Measurements from ENCODE around the gene ARAP2.

Gene ARAP2

DNA sequence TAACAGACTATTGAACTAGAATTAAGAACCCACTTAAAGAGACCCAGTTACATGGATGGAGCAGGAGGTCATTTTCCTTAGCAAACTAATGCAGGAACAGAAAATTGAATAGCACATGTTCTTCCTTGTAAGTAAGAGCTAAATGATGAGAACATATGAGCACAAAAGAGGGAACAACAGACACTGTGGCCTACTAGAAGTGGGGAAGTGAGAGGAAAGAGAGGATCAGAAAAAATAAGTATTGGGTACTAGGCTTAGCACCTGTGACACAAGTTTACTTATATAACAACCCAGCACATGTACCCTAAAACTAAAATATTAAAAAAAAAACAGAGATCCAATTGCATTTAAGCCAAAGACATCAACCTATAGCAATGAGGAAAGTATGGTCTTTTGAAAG is 26.2 kb downstream of the ARAP2 start:
- Histone ChIP-seq H3K4me1 (ENCODE audit: control insufficient read depth in 5 of 5, insufficient read depth in 5 of 5, low read length in 5 of 5) (no peaks in the 10 kb centered on the region), H3K27me3 (ENCODE audit: control insufficient read depth in 5 of 5, insufficient read depth in 4 of 5, low read length in 5 of 5) (no peaks in the 10 kb centered on the region), H3K36me3 (ENCODE audit: control insufficient read depth in 5 of 5, insufficient read depth in 5 of 5, low read length in 5 of 5) (peaks cover 0 to 3% (median 0%) of the 10 kb centered on the region in 5 donors), H3K4me3 (ENCODE audit: low read depth in 1 of 5, low read length in 5 of 5) (no peak overlapping the region), H3K9me3 (ENCODE audit: control insufficient read depth in 5 of 5, low read length in 5 of 5) (no peaks in the 10 kb centered on the region), H3K27ac (ENCODE audit: low read depth, low read length) (no peak overlapping the region), H3K9ac (ENCODE audit: low read length in 5 of 5) (no peak overlapping the region)

DNA sequence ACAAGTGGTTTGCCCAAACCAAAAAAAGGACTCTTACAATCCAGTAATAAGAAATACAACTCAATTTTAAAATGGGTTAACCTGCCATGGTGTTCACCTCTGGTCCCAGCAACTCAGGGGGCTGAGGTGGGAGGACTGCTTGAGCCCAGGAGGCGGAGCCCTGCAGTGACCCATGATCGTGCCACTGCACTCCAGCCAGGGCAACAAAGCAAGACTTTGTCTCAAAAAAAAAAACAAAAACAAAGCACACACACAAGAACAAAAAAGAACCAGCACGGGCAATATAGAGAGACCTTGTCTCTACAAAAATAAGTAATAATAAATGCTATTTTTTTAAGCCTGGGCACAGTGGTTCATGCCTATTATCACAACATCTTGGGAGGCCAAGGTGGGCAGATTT is 28.7 kb downstream of the ARAP2 start:
- Histone ChIP-seq H3K36me3 (ENCODE audit: control insufficient read depth in 5 of 5, insufficient read depth in 5 of 5, low read length in 5 of 5) (peaks cover 0 to 3% (median 0%) of the 10 kb centered on the region in 5 donors), H3K9ac (ENCODE audit: low read length in 5 of 5) (no peak overlapping the region), H3K27ac (ENCODE audit: low read depth, low read length) (no peak overlapping the region), H3K4me3 (ENCODE audit: low read depth in 1 of 5, low read length in 5 of 5) (no peak overlapping the region), H3K27me3 (ENCODE audit: control insufficient read depth in 5 of 5, insufficient read depth in 4 of 5, low read length in 5 of 5) (no peaks in the 10 kb centered on the region), H3K9me3 (ENCODE audit: control insufficient read depth in 5 of 5, low read length in 5 of 5) (no peaks in the 10 kb centered on the region), H3K4me1 (ENCODE audit: control insufficient read depth in 5 of 5, insufficient read depth in 5 of 5, low read length in 5 of 5) (no peaks in the 10 kb centered on the region)

DNA sequence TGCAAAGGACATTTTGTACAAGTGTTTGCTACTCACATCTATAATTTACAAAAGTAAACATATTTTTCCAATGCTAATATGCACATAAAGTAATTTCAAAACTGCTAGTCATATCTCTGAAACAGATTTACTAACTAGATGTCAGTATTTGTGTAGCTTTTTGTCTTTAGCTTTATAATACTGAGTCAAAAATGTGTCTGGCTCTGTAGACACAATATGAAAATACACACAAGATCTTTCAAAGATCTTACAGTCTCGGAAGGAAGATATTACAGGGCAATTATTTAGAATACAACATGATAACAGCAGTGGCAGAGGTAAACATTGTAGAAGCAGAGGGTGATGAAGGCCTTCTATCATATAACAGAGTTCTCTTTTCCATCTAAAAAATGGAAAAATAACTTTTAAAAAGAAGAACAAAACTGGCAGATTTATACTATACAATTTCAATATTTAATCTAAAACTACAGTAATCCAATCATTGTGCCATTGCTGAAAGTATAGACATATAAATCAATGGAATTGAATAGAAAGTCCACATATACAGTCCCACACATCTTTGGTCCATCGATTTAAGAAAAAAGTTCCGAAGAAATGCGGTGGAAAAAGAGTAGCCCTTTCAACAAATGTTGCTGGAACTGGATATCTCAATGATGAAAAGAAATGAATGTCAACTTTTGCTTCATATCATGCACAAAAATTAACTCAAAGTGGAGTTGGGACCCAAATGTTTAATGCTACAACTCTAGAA is 29.4 kb downstream of the ARAP2 start:
- Histone ChIP-seq H3K27ac (ENCODE audit: low read depth, low read length) (no peak overlapping the region), H3K4me1 (ENCODE audit: control insufficient read depth in 5 of 5, insufficient read depth in 5 of 5, low read length in 5 of 5) (no peaks in the 10 kb centered on the region), H3K9me3 (ENCODE audit: control insufficient read depth in 5 of 5, low read length in 5 of 5) (no peaks in the 10 kb centered on the region), H3K4me3 (ENCODE audit: low read depth in 1 of 5, low read length in 5 of 5) (no peak overlapping the region), H3K36me3 (ENCODE audit: control insufficient read depth in 5 of 5, insufficient read depth in 5 of 5, low read length in 5 of 5) (peaks cover 0 to 4% (median 0%) of the 10 kb centered on the region in 5 donors), H3K9ac (ENCODE audit: low read length in 5 of 5) (no peak overlapping the region), H3K27me3 (ENCODE audit: control insufficient read depth in 5 of 5, insufficient read depth in 4 of 5, low read length in 5 of 5) (no peaks in the 10 kb centered on the region)

DNA sequence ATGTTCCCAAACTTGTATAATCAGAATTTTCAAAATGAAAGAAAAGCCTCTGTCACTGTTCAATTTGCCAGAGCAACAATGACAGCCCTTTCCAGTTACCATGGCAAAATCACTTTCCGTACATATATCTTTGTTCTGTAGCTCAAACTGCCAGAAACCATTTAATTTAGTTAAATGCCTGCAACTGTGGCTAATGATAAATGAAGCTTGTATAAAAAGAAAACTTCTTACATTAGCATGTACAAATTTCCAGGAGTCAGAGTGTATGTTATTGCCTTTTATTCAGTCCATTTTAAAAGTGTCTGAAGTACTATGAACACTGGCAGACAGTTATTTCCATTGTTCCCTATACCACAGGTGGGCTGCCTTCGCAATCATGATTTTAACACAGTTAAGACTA is 30.3 kb downstream of the ARAP2 start:
- Histone ChIP-seq H3K27me3 (ENCODE audit: control insufficient read depth in 5 of 5, insufficient read depth in 4 of 5, low read length in 5 of 5) (no peaks in the 10 kb centered on the region), H3K4me1 (ENCODE audit: control insufficient read depth in 5 of 5, insufficient read depth in 5 of 5, low read length in 5 of 5) (no peaks in the 10 kb centered on the region), H3K4me3 (ENCODE audit: low read depth in 1 of 5, low read length in 5 of 5) (no peak overlapping the region), H3K27ac (ENCODE audit: low read depth, low read length) (no peak overlapping the region), H3K36me3 (ENCODE audit: control insufficient read depth in 5 of 5, insufficient read depth in 5 of 5, low read length in 5 of 5) (peaks cover 0 to 4% (median 0%) of the 10 kb centered on the region in 5 donors), H3K9me3 (ENCODE audit: control insufficient read depth in 5 of 5, low read length in 5 of 5) (no peaks in the 10 kb centered on the region), H3K9ac (ENCODE audit: low read length in 5 of 5) (no peak overlapping the region)

DNA sequence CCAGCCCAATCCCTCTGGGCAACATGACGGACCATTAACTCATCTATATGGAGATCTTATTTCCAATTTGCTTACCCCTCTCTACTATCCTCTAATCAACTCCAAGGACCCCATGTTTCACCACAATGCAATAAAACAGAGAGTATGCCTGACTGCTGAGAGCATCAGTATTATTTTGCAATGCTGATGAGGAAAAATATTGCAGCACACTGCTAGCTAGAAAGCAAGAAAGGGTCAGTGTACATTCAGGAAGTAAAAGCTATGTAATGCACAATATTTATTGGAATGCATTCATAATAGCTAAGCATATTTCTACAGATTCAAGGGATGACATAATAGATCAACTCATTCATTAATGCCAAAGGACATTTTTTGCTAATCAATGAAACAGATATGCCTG is 33.2 kb downstream of the ARAP2 start:
- Histone ChIP-seq H3K4me3 (ENCODE audit: low read depth in 1 of 5, low read length in 5 of 5) (no peak overlapping the region), H3K36me3 (ENCODE audit: control insufficient read depth in 5 of 5, insufficient read depth in 5 of 5, low read length in 5 of 5) (peaks cover 0 to 4% (median 0%) of the 10 kb centered on the region in 5 donors), H3K9me3 (ENCODE audit: control insufficient read depth in 5 of 5, low read length in 5 of 5) (no peaks in the 10 kb centered on the region), H3K9ac (ENCODE audit: low read length in 5 of 5) (no peak overlapping the region), H3K4me1 (ENCODE audit: control insufficient read depth in 5 of 5, insufficient read depth in 5 of 5, low read length in 5 of 5) (no peaks in the 10 kb centered on the region), H3K27ac (ENCODE audit: low read depth, low read length) (no peak overlapping the region), H3K27me3 (ENCODE audit: control insufficient read depth in 5 of 5, insufficient read depth in 4 of 5, low read length in 5 of 5) (no peaks in the 10 kb centered on the region)

DNA sequence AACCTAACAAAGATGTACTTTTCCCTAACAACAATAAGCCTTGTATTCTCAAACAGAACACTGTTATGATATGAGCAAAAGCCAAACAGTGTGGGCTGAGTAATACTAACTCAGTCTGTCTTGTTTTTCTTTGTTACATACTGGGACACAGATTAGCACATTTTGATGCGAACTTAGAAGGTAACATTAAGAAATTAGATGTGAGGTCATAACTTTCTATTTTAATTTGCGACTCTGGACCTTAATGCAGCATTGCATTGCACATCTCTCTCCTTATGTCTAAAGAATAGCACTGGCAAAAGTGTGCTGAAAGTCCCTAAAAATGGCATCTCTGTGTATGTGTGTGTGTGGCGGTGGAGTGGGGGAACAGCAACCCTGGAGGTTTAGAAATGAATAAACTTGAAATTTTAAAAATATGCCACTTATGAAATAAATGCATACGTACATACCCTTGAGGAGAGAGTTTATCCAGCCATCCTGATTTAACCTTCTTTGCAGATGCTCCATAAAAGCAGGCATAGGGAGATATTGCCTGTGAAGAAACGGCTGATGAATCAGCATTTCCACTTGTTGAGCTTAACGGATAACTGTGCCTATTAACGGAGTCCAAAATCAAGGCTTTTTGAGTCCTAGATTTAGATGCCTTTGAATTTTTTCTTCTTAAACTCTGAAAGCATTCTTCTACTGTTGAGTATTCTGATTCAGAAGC is 34.2 kb downstream of the ARAP2 start:
- H3K36me3 ChIP-seq (ENCODE audit: control insufficient read depth in 5 of 5, insufficient read depth in 5 of 5, low read length in 5 of 5), result peaks cover 0 to 4% (median 0%) of the 10 kb centered on the region in 5 donors
- no peaks in the 10 kb centered on the region for H3K9me3 ChIP-seq (ENCODE audit: control insufficient read depth in 5 of 5, low read length in 5 of 5)

DNA sequence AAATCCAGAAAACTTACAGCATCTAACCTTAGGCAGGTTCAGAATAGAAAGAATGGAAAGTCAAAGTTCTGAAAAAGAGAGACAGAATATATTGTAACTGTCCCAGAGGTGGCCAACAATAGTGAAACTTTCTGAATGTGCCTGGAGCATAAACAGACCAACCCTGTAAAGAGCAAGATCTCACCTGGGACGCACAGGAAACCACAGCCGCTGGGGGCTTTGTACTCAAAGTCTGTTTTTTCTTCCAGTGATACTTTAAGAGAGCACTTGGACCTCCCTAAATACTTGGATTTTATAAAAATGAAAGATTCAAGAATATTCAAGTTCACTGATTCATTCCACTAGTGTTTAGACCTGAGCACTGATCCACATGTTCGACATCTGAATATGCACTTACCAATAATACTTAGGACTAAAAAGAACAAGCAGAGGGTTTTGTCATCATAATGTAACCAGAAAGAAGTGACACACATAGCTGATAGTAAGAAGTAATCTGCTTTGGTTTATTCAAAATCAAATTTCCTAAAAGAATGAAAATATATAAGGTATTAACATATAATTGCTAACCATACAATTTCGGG is 35.3 kb downstream of the ARAP2 start:
- peaks cover 0 to 4% (median 0%) of the 10 kb centered on the region in 5 donors for H3K36me3 ChIP-seq (ENCODE audit: control insufficient read depth in 5 of 5, insufficient read depth in 5 of 5, low read length in 5 of 5)
- no peaks in the 10 kb centered on the region for H3K9me3 ChIP-seq (ENCODE audit: control insufficient read depth in 5 of 5, low read length in 5 of 5)
- no peak overlapping the region for H3K9ac ChIP-seq (ENCODE audit: low read length in 5 of 5)
- no peak overlapping the region for H3K27ac ChIP-seq (ENCODE audit: low read depth, low read length)
- H3K4me1 ChIP-seq (ENCODE audit: control insufficient read depth in 5 of 5, insufficient read depth in 5 of 5, low read length in 5 of 5), result no peaks in the 10 kb centered on the region
- H3K4me3 ChIP-seq (ENCODE audit: low read depth in 1 of 5, low read length in 5 of 5), result no peak overlapping the region
- no peaks in the 10 kb centered on the region for H3K27me3 ChIP-seq (ENCODE audit: control insufficient read depth in 5 of 5, insufficient read depth in 4 of 5, low read length in 5 of 5)

More for the DNA sequence above, 34.2 kb downstream of the ARAP2 start:
- Histone ChIP-seq H3K4me3 (ENCODE audit: low read depth in 1 of 5, low read length in 5 of 5) (no peak overlapping the region), H3K27me3 (ENCODE audit: control insufficient read depth in 5 of 5, insufficient read depth in 4 of 5, low read length in 5 of 5) (no peaks in the 10 kb centered on the region), H3K27ac (ENCODE audit: low read depth, low read length) (no peak overlapping the region), H3K9ac (ENCODE audit: low read length in 5 of 5) (no peak overlapping the region), H3K4me1 (ENCODE audit: control insufficient read depth in 5 of 5, insufficient read depth in 5 of 5, low read length in 5 of 5) (no peaks in the 10 kb centered on the region)

DNA sequence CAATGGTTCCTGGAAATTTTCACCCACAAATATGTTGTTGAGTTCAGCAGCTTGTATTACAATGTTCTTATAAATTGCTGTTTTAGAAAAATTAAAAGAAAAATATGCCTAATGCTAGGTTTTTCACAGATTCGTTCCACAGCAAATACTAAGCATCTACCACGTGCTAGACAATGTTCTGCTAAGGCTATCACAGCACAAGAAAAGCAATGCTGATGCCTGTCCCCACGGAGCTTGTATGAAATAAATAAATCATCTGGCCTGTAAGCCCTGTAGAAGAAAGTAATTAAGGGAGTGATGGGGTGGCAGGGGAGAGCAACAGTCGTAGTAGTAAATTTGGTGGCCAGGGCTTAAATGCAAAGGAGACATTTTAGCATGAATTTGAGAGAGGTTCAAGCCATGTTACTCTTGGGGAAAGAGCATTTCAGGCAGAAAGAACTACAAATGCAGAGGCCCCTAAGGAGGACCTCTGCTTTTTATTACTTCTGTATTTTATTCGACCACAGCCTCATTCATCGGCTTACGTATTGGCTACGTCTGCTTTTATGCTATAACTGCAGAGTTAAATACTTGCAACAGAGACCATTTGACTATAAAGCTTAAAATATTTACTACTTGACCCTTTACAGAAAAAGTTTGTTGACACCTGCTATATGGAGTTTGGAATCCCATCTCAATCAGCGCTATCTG is 36.3 kb downstream of the ARAP2 start:
- Histone ChIP-seq H3K27me3 (ENCODE audit: control insufficient read depth in 5 of 5, insufficient read depth in 4 of 5, low read length in 5 of 5) (no peaks in the 10 kb centered on the region), H3K36me3 (ENCODE audit: control insufficient read depth in 5 of 5, insufficient read depth in 5 of 5, low read length in 5 of 5) (peaks cover 0 to 4% (median 0%) of the 10 kb centered on the region in 5 donors), H3K9me3 (ENCODE audit: control insufficient read depth in 5 of 5, low read length in 5 of 5) (no peaks in the 10 kb centered on the region), H3K4me1 (ENCODE audit: control insufficient read depth in 5 of 5, insufficient read depth in 5 of 5, low read length in 5 of 5) (no peaks in the 10 kb centered on the region), H3K4me3 (ENCODE audit: low read depth in 1 of 5, low read length in 5 of 5) (no peak overlapping the region), H3K9ac (ENCODE audit: low read length in 5 of 5) (no peak overlapping the region), H3K27ac (ENCODE audit: low read depth, low read length) (no peak overlapping the region)

DNA sequence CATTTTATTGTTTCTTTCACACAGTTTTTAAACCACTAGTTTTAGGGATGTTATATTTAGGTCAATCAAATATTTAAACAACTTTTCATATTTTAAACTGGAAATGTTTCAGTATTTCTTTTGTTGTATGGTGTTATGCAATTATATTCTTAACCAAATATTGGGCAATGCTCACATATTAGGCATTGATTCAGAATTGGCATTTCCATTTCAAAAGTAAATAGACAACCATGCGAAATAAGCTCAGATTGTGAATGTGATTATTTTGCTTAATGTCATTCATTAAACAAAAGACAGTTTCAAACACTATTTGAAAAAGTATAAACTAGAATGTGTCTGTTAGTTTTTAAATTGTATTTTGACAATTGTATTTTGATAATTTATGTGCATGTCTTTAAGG is 36.9 kb downstream of the ARAP2 start:
- H3K36me3 ChIP-seq (ENCODE audit: control insufficient read depth in 5 of 5, insufficient read depth in 5 of 5, low read length in 5 of 5), result peaks cover 0 to 4% (median 0%) of the 10 kb centered on the region in 5 donors
- H3K27me3 ChIP-seq (ENCODE audit: control insufficient read depth in 5 of 5, insufficient read depth in 4 of 5, low read length in 5 of 5), result no peaks in the 10 kb centered on the region
- no peak overlapping the region for H3K27ac ChIP-seq (ENCODE audit: low read depth, low read length)
- H3K9ac ChIP-seq (ENCODE audit: low read length in 5 of 5), result no peak overlapping the region
- H3K9me3 ChIP-seq (ENCODE audit: control insufficient read depth in 5 of 5, low read length in 5 of 5), result no peaks in the 10 kb centered on the region
- H3K4me3 ChIP-seq (ENCODE audit: low read depth in 1 of 5, low read length in 5 of 5), result no peak overlapping the region
- no peaks in the 10 kb centered on the region for H3K4me1 ChIP-seq (ENCODE audit: control insufficient read depth in 5 of 5, insufficient read depth in 5 of 5, low read length in 5 of 5)

Data from subcutaneous abdominal adipose tissue (tissue), 5 donors.